ENCODE measurements around the gene MINDY2.
"Not testable (repeated sequence)": the region's sequence is repeated elsewhere in the genome, so short reads cannot be mapped to it uniquely, and the experiment has no call there.

Gene MINDY2

DNA sequence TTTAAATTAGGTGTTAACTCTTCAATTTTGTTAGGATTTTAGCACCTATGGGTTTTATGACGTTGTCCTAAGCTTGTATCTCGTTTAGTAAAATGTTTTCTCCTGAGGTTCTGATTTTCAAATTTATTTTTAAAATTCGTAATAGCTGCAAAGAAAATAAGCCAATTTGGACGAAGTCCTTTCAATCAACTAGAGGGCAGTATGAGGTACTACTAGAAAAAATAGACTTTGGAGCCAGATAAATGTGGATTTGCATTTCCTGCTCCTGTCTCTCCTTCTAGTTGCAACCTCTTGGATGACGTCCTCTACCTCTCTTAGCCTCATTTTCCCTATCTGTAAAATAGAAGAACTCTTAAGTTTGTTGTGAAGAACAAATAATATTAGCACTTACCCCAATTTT, 81.2 kb downstream of the MINDY2 start:
- no peaks in the 10 kb centered on the region for H3K9me3 ChIP-seq (ENCODE audit: insufficient read depth, low read length, severe bottlenecking)
- no peak for TF ChIP-seq EZH2 (IDR thresholded peaks at IDR 0.05; ENCODE audit: borderline replicate concordance, low read depth, low read length, severe bottlenecking)
- no peak overlapping the region for H3K4me2 ChIP-seq (ENCODE audit: insufficient read depth, low read length)
- H3K9ac ChIP-seq (ENCODE audit: low read depth, low read length): no peak overlapping the region
- H3K36me3 ChIP-seq (ENCODE audit: insufficient read depth, low read length): peaks cover 13% of the 10 kb centered on the region
- H3K4me1 ChIP-seq (ENCODE audit: insufficient read depth, low read length): no peaks in the 10 kb centered on the region
- H3K27me3 ChIP-seq (ENCODE audit: insufficient read depth, low read length, poor library complexity): no peaks in the 10 kb centered on the region
- no peak for DNase-seq
- no peaks in the 10 kb centered on the region for H3K79me2 ChIP-seq (ENCODE audit: insufficient read depth, low read length)
- H4K20me1 ChIP-seq (ENCODE audit: insufficient read depth, low read length): no peaks in the 10 kb centered on the region
- no peak overlapping the region for H3K27ac ChIP-seq (ENCODE audit: low read length)
- no peak overlapping the region for H2AFZ ChIP-seq (ENCODE audit: low read depth, low read length)
- no peak overlapping the region for H3K4me3 ChIP-seq (ENCODE audit: low read depth in 1 of 2, low read length in 2 of 2)
- no peak for ATAC-seq (ENCODE audit: insufficient read depth, low read depth)

DNA sequence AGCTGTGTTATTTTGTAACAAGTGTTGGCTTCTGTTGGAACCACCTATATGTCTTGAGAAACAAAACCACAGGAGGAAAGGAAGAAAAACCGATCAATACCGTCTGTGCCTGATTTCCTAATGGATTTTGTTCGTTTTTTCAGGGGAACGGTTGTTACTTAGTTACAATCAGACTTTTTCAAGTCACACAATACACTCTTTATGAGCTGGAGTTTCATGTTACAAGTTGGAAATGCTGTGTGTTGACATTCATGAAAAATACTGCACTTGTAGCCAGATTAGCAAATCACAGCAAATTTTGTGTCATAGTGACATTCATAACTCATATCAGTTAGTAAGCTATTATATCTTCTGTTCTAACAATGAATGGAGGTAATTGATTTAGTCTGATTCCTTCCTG, 83.5 kb downstream of the MINDY2 start:
- H3K4me1 ChIP-seq (ENCODE audit: insufficient read depth, low read length): no peaks in the 10 kb centered on the region
- no peak for ATAC-seq (ENCODE audit: insufficient read depth, low read depth)
- TF ChIP-seq, protein P1, sequence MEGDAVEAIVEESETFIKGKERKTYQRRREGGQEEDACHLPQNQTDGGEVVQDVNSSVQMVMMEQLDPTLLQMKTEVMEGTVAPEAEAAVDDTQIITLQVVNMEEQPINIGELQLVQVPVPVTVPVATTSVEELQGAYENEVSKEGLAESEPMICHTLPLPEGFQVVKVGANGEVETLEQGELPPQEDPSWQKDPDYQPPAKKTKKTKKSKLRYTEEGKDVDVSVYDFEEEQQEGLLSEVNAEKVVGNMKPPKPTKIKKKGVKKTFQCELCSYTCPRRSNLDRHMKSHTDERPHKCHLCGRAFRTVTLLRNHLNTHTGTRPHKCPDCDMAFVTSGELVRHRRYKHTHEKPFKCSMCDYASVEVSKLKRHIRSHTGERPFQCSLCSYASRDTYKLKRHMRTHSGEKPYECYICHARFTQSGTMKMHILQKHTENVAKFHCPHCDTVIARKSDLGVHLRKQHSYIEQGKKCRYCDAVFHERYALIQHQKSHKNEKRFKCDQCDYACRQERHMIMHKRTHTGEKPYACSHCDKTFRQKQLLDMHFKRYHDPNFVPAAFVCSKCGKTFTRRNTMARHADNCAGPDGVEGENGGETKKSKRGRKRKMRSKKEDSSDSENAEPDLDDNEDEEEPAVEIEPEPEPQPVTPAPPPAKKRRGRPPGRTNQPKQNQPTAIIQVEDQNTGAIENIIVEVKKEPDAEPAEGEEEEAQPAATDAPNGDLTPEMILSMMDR (IDR thresholded peaks at IDR 0.05; ENCODE audit: borderline replicate concordance, extremely low read depth, low read length, poor library complexity, severe bottlenecking): no peak
- no peak for TF ChIP-seq EZH2 (IDR thresholded peaks at IDR 0.05; ENCODE audit: borderline replicate concordance, low read depth, low read length, severe bottlenecking)
- no peak overlapping the region for H3K4me2 ChIP-seq (ENCODE audit: insufficient read depth, low read length)
- H2AFZ ChIP-seq (ENCODE audit: low read depth, low read length): no peak overlapping the region
- H3K27me3 ChIP-seq (ENCODE audit: insufficient read depth, low read length, poor library complexity): no peaks in the 10 kb centered on the region
- H3K9ac ChIP-seq (ENCODE audit: low read depth, low read length): no peak overlapping the region
- no peaks in the 10 kb centered on the region for H4K20me1 ChIP-seq (ENCODE audit: insufficient read depth, low read length)
- no peaks in the 10 kb centered on the region for H3K79me2 ChIP-seq (ENCODE audit: insufficient read depth, low read length)
- H3K9me3 ChIP-seq (ENCODE audit: insufficient read depth, low read length, severe bottlenecking): no peaks in the 10 kb centered on the region
- peaks cover 6% of the 10 kb centered on the region for H3K36me3 ChIP-seq (ENCODE audit: insufficient read depth, low read length)
- H3K4me3 ChIP-seq (ENCODE audit: low read depth in 1 of 2, low read length in 2 of 2): no peak overlapping the region
- H3K27ac ChIP-seq (ENCODE audit: low read length): no peak overlapping the region
- no peak for DNase-seq

DNA sequence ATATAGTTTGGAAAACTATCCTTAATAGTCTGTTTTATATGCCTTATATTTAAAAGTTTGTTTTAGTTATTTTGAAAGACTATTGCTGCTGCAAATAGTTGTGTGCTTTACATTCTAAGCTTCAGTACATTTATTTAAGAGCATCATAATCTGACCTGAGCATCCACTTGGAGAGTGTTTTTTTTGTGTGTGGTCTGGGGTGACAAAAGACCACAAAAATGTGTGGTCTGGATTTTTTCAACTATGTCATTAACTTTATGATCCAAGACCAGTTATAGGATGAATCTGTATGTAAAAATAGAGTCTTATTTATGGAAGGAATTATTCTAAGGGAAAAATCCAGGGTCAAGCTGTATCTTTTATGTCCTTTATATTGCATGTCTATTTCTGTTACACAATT, 85.0 kb downstream of the MINDY2 start:
- H3K27me3 ChIP-seq (ENCODE audit: insufficient read depth, low read length, poor library complexity): no peaks in the 10 kb centered on the region
- peaks cover 6% of the 10 kb centered on the region for H3K36me3 ChIP-seq (ENCODE audit: insufficient read depth, low read length)
- H3K9me3 ChIP-seq (ENCODE audit: insufficient read depth, low read length, severe bottlenecking): no peaks in the 10 kb centered on the region
- no peak for ATAC-seq (ENCODE audit: insufficient read depth, low read depth)
- H2AFZ ChIP-seq (ENCODE audit: low read depth, low read length): no peak overlapping the region
- no peak overlapping the region for H3K9ac ChIP-seq (ENCODE audit: low read depth, low read length)
- no peaks in the 10 kb centered on the region for H4K20me1 ChIP-seq (ENCODE audit: insufficient read depth, low read length)
- no peak overlapping the region for H3K27ac ChIP-seq (ENCODE audit: low read length)
- TF ChIP-seq EZH2 (IDR thresholded peaks at IDR 0.05; ENCODE audit: borderline replicate concordance, low read depth, low read length, severe bottlenecking): no peak
- TF ChIP-seq, protein P1 (IDR thresholded peaks at IDR 0.05; ENCODE audit: borderline replicate concordance, extremely low read depth, low read length, poor library complexity, severe bottlenecking): no peak
- H3K4me2 ChIP-seq (ENCODE audit: insufficient read depth, low read length): no peak overlapping the region
- H3K4me1 ChIP-seq (ENCODE audit: insufficient read depth, low read length): no peaks in the 10 kb centered on the region
- no peak overlapping the region for H3K4me3 ChIP-seq (ENCODE audit: low read depth in 1 of 2, low read length in 2 of 2)
- H3K79me2 ChIP-seq (ENCODE audit: insufficient read depth, low read length): no peaks in the 10 kb centered on the region
- no peak for DNase-seq

DNA sequence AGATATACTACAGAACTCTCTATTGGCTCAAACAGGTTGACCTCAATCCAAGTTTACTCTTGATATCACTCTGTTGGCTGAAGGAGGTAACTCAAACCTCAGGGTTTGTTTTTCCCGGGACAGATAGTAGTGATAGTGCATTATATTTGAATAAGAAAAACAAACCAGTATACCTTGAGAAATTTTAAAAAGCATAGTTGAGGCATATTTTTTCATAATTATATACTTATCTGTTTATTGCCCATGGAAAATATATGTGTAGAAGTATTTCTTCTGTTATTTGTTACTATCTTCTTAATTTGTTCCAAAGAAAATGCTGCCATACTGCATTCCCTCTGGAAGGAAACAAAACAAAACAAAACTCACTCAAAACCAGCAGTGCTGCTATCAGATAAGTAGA, 85.5 kb downstream of the MINDY2 start:
- not testable (repeated sequence) for H3K27me3 ChIP-seq (ENCODE audit: insufficient read depth, low read length, poor library complexity); DNase-seq; H3K36me3 ChIP-seq (ENCODE audit: insufficient read depth, low read length); H3K4me3 ChIP-seq (ENCODE audit: low read depth in 1 of 2, low read length in 2 of 2); H3K9me3 ChIP-seq (ENCODE audit: insufficient read depth, low read length, severe bottlenecking); H3K9ac ChIP-seq (ENCODE audit: low read depth, low read length); H3K79me2 ChIP-seq (ENCODE audit: insufficient read depth, low read length); H3K4me1 ChIP-seq (ENCODE audit: insufficient read depth, low read length); H4K20me1 ChIP-seq (ENCODE audit: insufficient read depth, low read length); ATAC-seq (ENCODE audit: insufficient read depth, low read depth); H3K4me2 ChIP-seq (ENCODE audit: insufficient read depth, low read length); H3K27ac ChIP-seq (ENCODE audit: low read length); H2AFZ ChIP-seq (ENCODE audit: low read depth, low read length)
